HepG2 (cell line): ENCODE data around the gene NUDCD2. TPM values are rescaled to one million over a fixed set of nuclear protein-coding genes. Genes with fewer than 3 reads are reported as not detected.
A peak's percentile ranks its signal among the peaks of the same experiment; 100 is the strongest.

Experiments
- DNMT3B ChIP-seq: conservative IDR thresholded peaks from 2 replicates; pipeline ENCODE4 v1.6.1; 2016; ENCODE audit warnings: missing biosample characterization, control low read depth
- DR1 ChIP-seq: sonication (generic); formaldehyde crosslinking; IDR thresholded peaks from 2 replicates; pipeline ENCODE4 v1.8.0; 2021; ENCODE audit warnings: mild to moderate bottlenecking, missing genetic modification reagents, inconsistent platforms
- KDM5A ChIP-seq: fragments of 200-600 bp; sonication (generic); IDR thresholded peaks from 2 replicates; pipeline ENCODE4 v1.7.0; 2018; ENCODE audit warnings: antibody characterized with exemption, mild to moderate bottlenecking, low read length, borderline replicate concordance
- KLF11 ChIP-seq: IDR thresholded peaks from 2 replicates; pipeline ENCODE4 v1.6.1; 2016; ENCODE audit warnings: missing compliant biosample characterization
- MIER3 ChIP-seq: IDR thresholded peaks from 2 replicates; pipeline ENCODE4 v1.6.1; 2016; ENCODE audit warnings: missing compliant biosample characterization, borderline replicate concordance
- MXI1 ChIP-seq: IDR thresholded peaks from 3 replicates; pipeline ENCODE4 v1.6.1; 2012; ENCODE audit warnings: low read depth, low read length, inconsistent platforms, borderline replicate concordance
- ONECUT2 ChIP-seq: sonication (generic); formaldehyde crosslinking; IDR thresholded peaks from 2 replicates; pipeline ENCODE4 v1.4.0; 2020; ENCODE audit warnings: missing genetic modification reagents
- RBAK ChIP-seq: sonication (generic); formaldehyde crosslinking; IDR thresholded peaks from 2 replicates; pipeline ENCODE4 v1.5.1; 2020; ENCODE audit warnings: mild to moderate bottlenecking, missing genetic modification reagents
- RFXANK ChIP-seq: IDR thresholded peaks from 2 replicates; pipeline ENCODE4 v1.6.1; 2016
- ZBTB38 ChIP-seq: sonication (generic); formaldehyde crosslinking; IDR thresholded peaks from 2 replicates; pipeline ENCODE4 v1.5.1; 2020; ENCODE audit warnings: mild to moderate bottlenecking, missing genetic modification reagents
- ZNF20 ChIP-seq: sonication (generic); formaldehyde crosslinking; IDR thresholded peaks from 2 replicates; pipeline ENCODE4 v1.4.0; 2020; ENCODE audit warnings: mild to moderate bottlenecking, moderate library complexity, missing genetic modification reagents
- ZNF251 ChIP-seq: sonication (generic); formaldehyde crosslinking; IDR thresholded peaks from 2 replicates; pipeline ENCODE4 v1.9.0; 2021; ENCODE audit warnings: mild to moderate bottlenecking, missing genetic modification reagents
- ZNF501 ChIP-seq: sonication (generic); formaldehyde crosslinking; IDR thresholded peaks from 2 replicates; pipeline ENCODE4 v1.5.1; 2020; ENCODE audit warnings: mild to moderate bottlenecking, moderate library complexity, missing genetic modification reagents
- polyA plus RNA-seq, 8 experiments: library from polyadenylated mRNA; depleted of rRNA in 3 of 8; stranded (reverse) in 7 of 8; unstranded in 1 of 8; fragments of >200 nt; fragmentation: Illumina TruSeq in 4 of 8; extraction: Trizol in 4 of 8; gene quantifications; 2 replicates each; pipeline versions ENCODE4 v1.2.1 to v1.2.3, GENCODE V29; 2011 to 2016; ENCODE audit warnings: low read depth in 4 of 8, missing spikeins in 1 of 8, mixed read lengths in 1 of 8; ENCODE audit not compliant: insufficient read depth in 1 of 8
- total RNA-seq, 5 experiments: library from RNA; depleted of rRNA; stranded (reverse); fragments of >200 nt; fragmentation: Illumina TruSeq; extraction: Trizol; gene quantifications; 2 replicates each; pipeline ENCODE4 v1.2.3, GENCODE V29; 2016; ENCODE audit warnings: low read depth in 1 of 5
- TF ChIP-seq, protein P1 (sequence below): sonication (generic); formaldehyde crosslinking; IDR thresholded peaks from 2 replicates; pipeline ENCODE4 v1.5.0; 2020; ENCODE audit warnings: mild to moderate bottlenecking, missing genetic modification reagents
- TF ChIP-seq, protein P2 (sequence below): sonication (generic); formaldehyde crosslinking; IDR thresholded peaks from 2 replicates; pipeline ENCODE4 v1.4.0; 2020; ENCODE audit warnings: mild to moderate bottlenecking, missing genetic modification reagents
- TF ChIP-seq, protein P3 (sequence below): IDR thresholded peaks from 2 replicates; pipeline ENCODE4 v1.6.1; 2016; ENCODE audit warnings: missing genetic modification reagents, missing compliant biosample characterization
- TF ChIP-seq, protein P4 (sequence below): sonication (generic); formaldehyde crosslinking; IDR thresholded peaks from 2 replicates; pipeline ENCODE4 v1.4.0; 2020; ENCODE audit warnings: mild to moderate bottlenecking, missing genetic modification reagents, borderline replicate concordance
- TF ChIP-seq, protein P5 (sequence below): sonication (generic); formaldehyde crosslinking; conservative IDR thresholded peaks from 2 replicates; pipeline ENCODE4 v1.8.0; 2022; ENCODE audit warnings: missing genetic modification reagents

Gene NUDCD2
- total and polyA plus RNA-seq, 2 of the 13 experiments (the other 11 are each of a cell fraction or from before 2014, with no cell fraction given): 14.8 to 39.2 TPM

DNA sequence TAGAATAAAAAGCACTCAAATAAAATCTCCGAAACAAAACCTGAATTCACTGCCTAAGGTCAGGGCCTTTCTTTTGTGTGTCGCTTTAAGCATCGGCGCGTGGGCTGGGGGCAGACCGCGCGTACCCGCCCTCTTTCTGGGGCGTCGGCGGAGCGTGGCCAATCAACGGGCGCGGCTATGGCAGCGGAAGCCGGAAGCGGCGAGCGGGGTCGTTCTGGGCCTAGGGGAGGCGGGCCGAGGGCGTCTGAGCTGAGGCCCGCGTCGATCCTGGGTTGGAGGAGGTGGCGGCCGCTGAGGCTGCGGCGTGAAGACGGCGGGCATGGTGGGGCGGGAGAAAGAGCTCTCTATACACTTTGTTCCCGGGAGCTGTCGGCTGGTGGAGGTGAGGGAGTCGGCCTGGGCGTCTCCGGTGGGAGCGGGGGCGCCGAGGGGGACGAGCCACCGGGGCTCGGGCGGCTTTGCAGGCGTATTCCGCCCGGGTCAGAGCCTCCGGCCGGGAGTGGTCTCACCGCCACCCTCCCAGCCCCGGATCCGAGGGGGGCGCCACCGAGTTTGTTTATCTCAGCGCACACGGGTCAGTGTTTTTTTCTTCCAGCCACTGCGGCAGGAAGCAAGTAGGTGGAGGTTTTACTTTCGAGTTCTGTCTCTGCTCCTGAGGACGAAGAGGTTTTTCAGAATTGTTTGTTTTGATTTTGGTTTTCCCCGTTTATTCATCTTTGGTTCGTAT is 45.6 kb upstream of the NUDCD2 start, which contains the start of gene MAT2B (continued):
- TF ChIP-seq KDM5A: no peak; the same call in 1 of the 2 replicates
- TF ChIP-seq DNMT3B: no peak
- TF ChIP-seq RBAK (CRISPR knock-in tag): no peak
- TF ChIP-seq, protein P1, sequence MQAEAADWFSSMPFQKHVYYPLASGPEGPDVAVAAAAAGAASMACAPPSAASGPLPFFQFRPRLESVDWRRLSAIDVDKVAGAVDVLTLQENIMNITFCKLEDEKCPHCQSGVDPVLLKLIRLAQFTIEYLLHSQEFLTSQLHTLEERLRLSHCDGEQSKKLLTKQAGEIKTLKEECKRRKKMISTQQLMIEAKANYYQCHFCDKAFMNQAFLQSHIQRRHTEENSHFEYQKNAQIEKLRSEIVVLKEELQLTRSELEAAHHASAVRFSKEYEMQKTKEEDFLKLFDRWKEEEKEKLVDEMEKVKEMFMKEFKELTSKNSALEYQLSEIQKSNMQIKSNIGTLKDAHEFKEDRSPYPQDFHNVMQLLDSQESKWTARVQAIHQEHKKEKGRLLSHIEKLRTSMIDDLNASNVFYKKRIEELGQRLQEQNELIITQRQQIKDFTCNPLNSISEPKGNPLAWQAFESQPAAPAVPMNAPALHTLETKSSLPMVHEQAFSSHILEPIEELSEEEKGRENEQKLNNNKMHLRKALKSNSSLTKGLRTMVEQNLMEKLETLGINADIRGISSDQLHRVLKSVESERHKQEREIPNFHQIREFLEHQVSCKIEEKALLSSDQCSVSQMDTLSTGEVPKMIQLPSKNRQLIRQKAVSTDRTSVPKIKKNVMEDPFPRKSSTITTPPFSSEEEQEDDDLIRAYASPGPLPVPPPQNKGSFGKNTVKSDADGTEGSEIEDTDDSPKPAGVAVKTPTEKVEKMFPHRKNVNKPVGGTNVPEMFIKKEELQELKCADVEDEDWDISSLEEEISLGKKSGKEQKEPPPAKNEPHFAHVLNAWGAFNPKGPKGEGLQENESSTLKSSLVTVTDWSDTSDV (CRISPR knock-in tag): no peak
- no peak for TF ChIP-seq KLF11 (CRISPR knock-in tag)
- peak; percentile 37; the same call in 1 of the 2 replicates for TF ChIP-seq ZNF501 (CRISPR knock-in tag)
- 0 out of 2 replicates have a peak, but pooled peaks have one; percentile 42 for TF ChIP-seq RFXANK (CRISPR knock-in tag)
- no peak for TF ChIP-seq ZBTB38 (CRISPR knock-in tag)
- TF ChIP-seq, protein P2, sequence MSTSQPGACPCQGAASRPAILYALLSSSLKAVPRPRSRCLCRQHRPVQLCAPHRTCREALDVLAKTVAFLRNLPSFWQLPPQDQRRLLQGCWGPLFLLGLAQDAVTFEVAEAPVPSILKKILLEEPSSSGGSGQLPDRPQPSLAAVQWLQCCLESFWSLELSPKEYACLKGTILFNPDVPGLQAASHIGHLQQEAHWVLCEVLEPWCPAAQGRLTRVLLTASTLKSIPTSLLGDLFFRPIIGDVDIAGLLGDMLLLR (CRISPR knock-in tag): peak; percentile 93
- TF ChIP-seq, protein P3, sequence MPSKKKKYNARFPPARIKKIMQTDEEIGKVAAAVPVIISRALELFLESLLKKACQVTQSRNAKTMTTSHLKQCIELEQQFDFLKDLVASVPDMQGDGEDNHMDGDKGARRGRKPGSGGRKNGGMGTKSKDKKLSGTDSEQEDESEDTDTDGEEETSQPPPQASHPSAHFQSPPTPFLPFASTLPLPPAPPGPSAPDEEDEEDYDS (CRISPR knock-in tag): peak; percentile 84
- peak; percentile 71; the same call in 2 of the 3 replicates for TF ChIP-seq MXI1
- TF ChIP-seq, protein P4, sequence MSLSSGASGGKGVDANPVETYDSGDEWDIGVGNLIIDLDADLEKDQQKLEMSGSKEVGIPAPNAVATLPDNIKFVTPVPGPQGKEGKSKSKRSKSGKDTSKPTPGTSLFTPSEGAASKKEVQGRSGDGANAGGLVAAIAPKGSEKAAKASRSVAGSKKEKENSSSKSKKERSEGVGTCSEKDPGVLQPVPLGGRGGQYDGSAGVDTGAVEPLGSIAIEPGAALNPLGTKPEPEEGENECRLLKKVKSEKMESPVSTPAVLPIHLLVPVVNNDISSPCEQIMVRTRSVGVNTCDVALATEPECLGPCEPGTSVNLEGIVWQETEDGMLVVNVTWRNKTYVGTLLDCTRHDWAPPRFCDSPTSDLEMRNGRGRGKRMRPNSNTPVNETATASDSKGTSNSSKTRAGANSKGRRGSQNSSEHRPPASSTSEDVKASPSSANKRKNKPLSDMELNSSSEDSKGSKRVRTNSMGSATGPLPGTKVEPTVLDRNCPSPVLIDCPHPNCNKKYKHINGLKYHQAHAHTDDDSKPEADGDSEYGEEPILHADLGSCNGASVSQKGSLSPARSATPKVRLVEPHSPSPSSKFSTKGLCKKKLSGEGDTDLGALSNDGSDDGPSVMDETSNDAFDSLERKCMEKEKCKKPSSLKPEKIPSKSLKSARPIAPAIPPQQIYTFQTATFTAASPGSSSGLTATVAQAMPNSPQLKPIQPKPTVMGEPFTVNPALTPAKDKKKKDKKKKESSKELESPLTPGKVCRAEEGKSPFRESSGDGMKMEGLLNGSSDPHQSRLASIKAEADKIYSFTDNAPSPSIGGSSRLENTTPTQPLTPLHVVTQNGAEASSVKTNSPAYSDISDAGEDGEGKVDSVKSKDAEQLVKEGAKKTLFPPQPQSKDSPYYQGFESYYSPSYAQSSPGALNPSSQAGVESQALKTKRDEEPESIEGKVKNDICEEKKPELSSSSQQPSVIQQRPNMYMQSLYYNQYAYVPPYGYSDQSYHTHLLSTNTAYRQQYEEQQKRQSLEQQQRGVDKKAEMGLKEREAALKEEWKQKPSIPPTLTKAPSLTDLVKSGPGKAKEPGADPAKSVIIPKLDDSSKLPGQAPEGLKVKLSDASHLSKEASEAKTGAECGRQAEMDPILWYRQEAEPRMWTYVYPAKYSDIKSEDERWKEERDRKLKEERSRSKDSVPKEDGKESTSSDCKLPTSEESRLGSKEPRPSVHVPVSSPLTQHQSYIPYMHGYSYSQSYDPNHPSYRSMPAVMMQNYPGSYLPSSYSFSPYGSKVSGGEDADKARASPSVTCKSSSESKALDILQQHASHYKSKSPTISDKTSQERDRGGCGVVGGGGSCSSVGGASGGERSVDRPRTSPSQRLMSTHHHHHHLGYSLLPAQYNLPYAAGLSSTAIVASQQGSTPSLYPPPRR (CRISPR knock-in tag): 0 out of 2 replicates have a peak, but pooled peaks have one; percentile 24
- TF ChIP-seq ONECUT2 (CRISPR knock-in tag): no peak
- peak; percentile 82 for TF ChIP-seq DR1
- TF ChIP-seq ZNF251 (CRISPR knock-in tag): no peak
- TF ChIP-seq ZNF20 (CRISPR knock-in tag): no peak
- TF ChIP-seq, protein P5, sequence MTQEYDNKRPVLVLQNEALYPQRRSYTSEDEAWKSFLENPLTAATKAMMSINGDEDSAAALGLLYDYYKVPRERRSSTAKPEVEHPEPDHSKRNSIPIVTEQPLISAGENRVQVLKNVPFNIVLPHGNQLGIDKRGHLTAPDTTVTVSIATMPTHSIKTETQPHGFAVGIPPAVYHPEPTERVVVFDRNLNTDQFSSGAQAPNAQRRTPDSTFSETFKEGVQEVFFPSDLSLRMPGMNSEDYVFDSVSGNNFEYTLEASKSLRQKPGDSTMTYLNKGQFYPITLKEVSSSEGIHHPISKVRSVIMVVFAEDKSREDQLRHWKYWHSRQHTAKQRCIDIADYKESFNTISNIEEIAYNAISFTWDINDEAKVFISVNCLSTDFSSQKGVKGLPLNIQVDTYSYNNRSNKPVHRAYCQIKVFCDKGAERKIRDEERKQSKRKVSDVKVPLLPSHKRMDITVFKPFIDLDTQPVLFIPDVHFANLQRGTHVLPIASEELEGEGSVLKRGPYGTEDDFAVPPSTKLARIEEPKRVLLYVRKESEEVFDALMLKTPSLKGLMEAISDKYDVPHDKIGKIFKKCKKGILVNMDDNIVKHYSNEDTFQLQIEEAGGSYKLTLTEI (CRISPR knock-in tag): no peak
- TF ChIP-seq MIER3: 0 out of 2 replicates have a peak, but pooled peaks have one; percentile 53
